DND-41 (cell line): ENCODE measurements around the gene DMAP1.

Source experiments
- ATAC-seq: fragments of 200-7000 bp; cut with Tn5 transposase; 3 replicates; pipeline ENCODE4 v1.9.1; 2021; ENCODE audit warnings: low read depth; ENCODE audit not compliant: insufficient read depth
- DNase-seq: peaks from one replicate; pipeline ENCODE4 v3.0.0-alpha.2; 2020
- H2AFZ ChIP-seq: 2 replicates; pipeline ENCODE4 v1.6.0; 2012; ENCODE audit warnings: low read depth, low read length
- H3K27ac ChIP-seq: 2 replicates; pipeline ENCODE4 v1.5.1; 2012; ENCODE audit warnings: low read length, inconsistent platforms
- H3K27me3 ChIP-seq: fragments of 200-600 bp; sonication (generic); 2 replicates; pipeline ENCODE4 v1.6.0; 2012; ENCODE audit warnings: low read length, mild to moderate bottlenecking, inconsistent platforms; ENCODE audit not compliant: insufficient read depth, poor library complexity
- H3K36me3 ChIP-seq: 2 replicates; pipeline ENCODE4 v1.5.1; 2012; ENCODE audit warnings: low read length, inconsistent platforms; ENCODE audit not compliant: insufficient read depth
- H3K4me1 ChIP-seq: 2 replicates; pipeline ENCODE4 v1.5.1; 2012; ENCODE audit warnings: mild to moderate bottlenecking, low read length; ENCODE audit not compliant: insufficient read depth
- H3K4me2 ChIP-seq: 2 replicates; pipeline ENCODE4 v1.6.0; 2012; ENCODE audit warnings: mild to moderate bottlenecking, moderate library complexity, low read length, inconsistent platforms; ENCODE audit not compliant: insufficient read depth
- H3K4me3 ChIP-seq, 2 experiments: fragments of 200-600 bp in 1 of 2; shearing (Covaris generic) in 1 of 2; 2 replicates each; pipeline ENCODE4 v1.5.1; 2012 to 2016; ENCODE audit warnings: inconsistent platforms in 2 of 2, low read length in 2 of 2, mild to moderate bottlenecking in 2 of 2, low read depth in 1 of 2, moderate library complexity in 1 of 2
- H3K79me2 ChIP-seq: 2 replicates; pipeline ENCODE4 v1.6.0; 2012; ENCODE audit warnings: low read length, inconsistent platforms; ENCODE audit not compliant: insufficient read depth
- H3K9ac ChIP-seq: 2 replicates; pipeline ENCODE4 v1.6.0; 2012; ENCODE audit warnings: low read depth, mild to moderate bottlenecking, inconsistent platforms, low read length, moderate library complexity
- H3K9me3 ChIP-seq: 2 replicates; pipeline ENCODE4 v1.5.1; 2012; ENCODE audit warnings: low read length, moderate library complexity, mild to moderate bottlenecking, inconsistent platforms; ENCODE audit not compliant: insufficient read depth, severe bottlenecking
- H4K20me1 ChIP-seq: 2 replicates; pipeline ENCODE4 v1.6.0; 2012; ENCODE audit warnings: low read length; ENCODE audit not compliant: insufficient read depth
- EZH2 ChIP-seq: IDR thresholded peaks from 3 replicates; pipeline ENCODE4 v1.6.1; 2012; ENCODE audit warnings: borderline replicate concordance, low read depth, mild to moderate bottlenecking, moderate library complexity, low read length, inconsistent platforms; ENCODE audit not compliant: severe bottlenecking
- TF ChIP-seq, protein P1 (sequence below): IDR thresholded peaks from 2 replicates; pipeline ENCODE4 v1.5.1; 2012; ENCODE audit warnings: borderline replicate concordance, low read length, moderate library complexity, mild to moderate bottlenecking; ENCODE audit not compliant: poor library complexity, severe bottlenecking; ENCODE audit errors: extremely low read depth

The DMAP1 gene

DNA sequence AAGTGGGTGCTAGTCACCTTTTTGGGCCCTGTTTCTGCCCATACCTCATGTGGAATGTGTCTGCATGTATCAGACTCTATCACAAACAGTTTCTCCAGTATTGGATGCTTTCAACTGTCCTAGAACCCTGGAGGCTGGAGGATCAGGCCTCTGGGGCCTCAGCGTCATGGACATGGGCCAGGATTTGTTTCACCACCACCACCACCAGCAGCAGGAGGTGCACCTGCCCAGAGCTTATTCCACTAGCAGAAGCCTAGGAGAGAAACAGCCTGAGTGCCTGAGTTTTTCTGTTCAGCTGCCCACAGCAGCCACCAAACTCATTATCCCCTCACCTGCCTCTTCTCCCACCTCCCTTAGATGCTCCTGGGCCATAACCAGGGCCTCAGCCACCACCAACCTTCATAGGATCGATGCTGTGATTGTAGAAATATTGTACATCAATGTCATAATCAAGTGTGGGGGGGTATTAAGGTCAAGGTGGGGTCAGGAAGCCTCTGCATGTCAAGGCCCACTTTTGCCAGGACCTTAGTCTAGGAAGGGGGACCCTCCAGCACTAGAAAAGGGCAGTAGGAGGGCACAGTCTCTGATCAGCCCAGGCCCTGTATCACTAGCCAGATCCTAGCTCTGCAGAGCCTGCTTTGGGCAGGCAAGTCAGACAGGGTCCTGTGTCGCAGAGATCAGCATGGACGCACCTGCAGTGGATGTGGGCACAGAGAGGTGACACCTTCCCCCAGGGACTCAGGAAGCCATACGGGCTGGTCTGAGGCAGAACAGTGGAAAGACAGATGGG, 9.3 kb downstream of the DMAP1 start:
- ATAC-seq (no peak), DNase-seq (no peak)
- H3K9ac ChIP-seq, result no peak overlapping the region
- H3K27me3 ChIP-seq, result no peaks in the 10 kb centered on the region
- no peak overlapping the region for H3K4me3 ChIP-seq
- TF ChIP-seq EZH2, result no peak
- TF ChIP-seq, protein P1, sequence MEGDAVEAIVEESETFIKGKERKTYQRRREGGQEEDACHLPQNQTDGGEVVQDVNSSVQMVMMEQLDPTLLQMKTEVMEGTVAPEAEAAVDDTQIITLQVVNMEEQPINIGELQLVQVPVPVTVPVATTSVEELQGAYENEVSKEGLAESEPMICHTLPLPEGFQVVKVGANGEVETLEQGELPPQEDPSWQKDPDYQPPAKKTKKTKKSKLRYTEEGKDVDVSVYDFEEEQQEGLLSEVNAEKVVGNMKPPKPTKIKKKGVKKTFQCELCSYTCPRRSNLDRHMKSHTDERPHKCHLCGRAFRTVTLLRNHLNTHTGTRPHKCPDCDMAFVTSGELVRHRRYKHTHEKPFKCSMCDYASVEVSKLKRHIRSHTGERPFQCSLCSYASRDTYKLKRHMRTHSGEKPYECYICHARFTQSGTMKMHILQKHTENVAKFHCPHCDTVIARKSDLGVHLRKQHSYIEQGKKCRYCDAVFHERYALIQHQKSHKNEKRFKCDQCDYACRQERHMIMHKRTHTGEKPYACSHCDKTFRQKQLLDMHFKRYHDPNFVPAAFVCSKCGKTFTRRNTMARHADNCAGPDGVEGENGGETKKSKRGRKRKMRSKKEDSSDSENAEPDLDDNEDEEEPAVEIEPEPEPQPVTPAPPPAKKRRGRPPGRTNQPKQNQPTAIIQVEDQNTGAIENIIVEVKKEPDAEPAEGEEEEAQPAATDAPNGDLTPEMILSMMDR, result no peak
- peaks cover 3% of the 10 kb centered on the region for H4K20me1 ChIP-seq
- no peak overlapping the region for H2AFZ ChIP-seq
- H3K79me2 ChIP-seq, result no peaks in the 10 kb centered on the region
- H3K4me1 ChIP-seq, result no peaks in the 10 kb centered on the region
- no peak overlapping the region for H3K4me2 ChIP-seq
- H3K27ac ChIP-seq, result no peak overlapping the region
- peaks cover 51% of the 10 kb centered on the region for H3K36me3 ChIP-seq
- H3K9me3 ChIP-seq, result no peaks in the 10 kb centered on the region

DNA sequence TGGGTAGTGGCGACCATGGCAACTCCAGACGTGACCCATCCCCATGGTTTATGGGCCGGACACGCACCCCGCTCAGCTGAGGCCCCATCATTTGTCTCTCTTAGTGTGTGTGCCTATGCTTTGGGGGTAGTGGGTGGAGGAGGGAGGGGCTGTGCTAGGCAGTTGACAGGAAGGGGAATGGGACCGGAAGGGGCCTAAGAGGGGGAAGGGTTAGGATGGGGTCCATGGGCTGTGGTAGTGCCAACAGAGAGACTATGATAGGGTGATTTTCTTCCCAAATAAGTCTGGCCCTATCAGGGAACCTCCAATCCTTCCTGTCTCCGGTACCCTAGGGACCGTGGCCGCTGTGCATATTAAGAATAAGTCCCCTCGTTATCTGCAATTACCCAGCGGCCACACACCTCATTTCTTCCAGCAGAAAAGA, 9.9 kb downstream of the DMAP1 start:
- no peak overlapping the region for H3K4me2 ChIP-seq
- peaks cover 45% of the 10 kb centered on the region for H3K36me3 ChIP-seq
- H4K20me1 ChIP-seq, result peaks cover 3% of the 10 kb centered on the region
- TF ChIP-seq, protein P1, result no peak
- TF ChIP-seq EZH2, result no peak
- no peak overlapping the region for H3K9ac ChIP-seq
- H3K9me3 ChIP-seq, result no peaks in the 10 kb centered on the region
- H3K4me1 ChIP-seq, result no peaks in the 10 kb centered on the region
- ATAC-seq (no peak), DNase-seq (no peak)
- H3K27me3 ChIP-seq, result no peaks in the 10 kb centered on the region
- no peaks in the 10 kb centered on the region for H3K79me2 ChIP-seq
- H3K4me3 ChIP-seq, result no peak overlapping the region
- H2AFZ ChIP-seq, result no peak overlapping the region
- no peak overlapping the region for H3K27ac ChIP-seq

DNA sequence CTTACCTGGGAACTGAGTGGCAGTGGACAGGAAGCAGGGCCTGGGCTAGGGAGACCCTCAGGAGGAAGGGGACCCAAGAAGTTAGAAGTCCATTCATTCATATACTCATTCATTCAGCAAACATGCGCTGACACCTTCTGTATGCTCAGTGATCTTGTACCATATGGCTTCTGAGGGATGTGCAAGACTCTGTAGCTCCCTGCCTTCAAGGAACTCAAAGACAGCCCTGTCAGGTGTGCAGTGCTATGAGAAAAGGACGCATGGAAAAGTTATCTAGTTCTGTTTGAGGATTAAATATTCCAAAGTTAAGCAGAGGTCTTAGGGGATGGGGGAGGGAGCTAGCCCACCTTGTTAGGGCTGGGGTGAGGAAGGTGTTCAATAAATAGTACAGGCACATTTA, 12.5 kb downstream of the DMAP1 start:
- Histone ChIP-seq H3K27ac (no peak overlapping the region), H3K4me1 (no peaks in the 10 kb centered on the region), H4K20me1 (0 out of 2 replicates have a peak, but pooled peaks cover 3% of the 10 kb centered on the region), H3K27me3 (no peaks in the 10 kb centered on the region), H3K36me3 (peaks cover 25% of the 10 kb centered on the region), H3K9me3 (no peaks in the 10 kb centered on the region), H3K4me3 (no peak overlapping the region), H2AFZ (no peak overlapping the region), H3K79me2 (no peaks in the 10 kb centered on the region), H3K4me2 (no peak overlapping the region), H3K9ac (no peak overlapping the region)
- DNase-seq, result no peak
- TF ChIP-seq, protein P1, result no peak
- TF ChIP-seq EZH2, result no peak
- ATAC-seq, result no peak
